ENCODE results near the gene PSORS1C2. TPM values are rescaled to one million over a fixed set of nuclear protein-coding genes. Genes with fewer than 3 reads are reported as not detected.

The PSORS1C2 gene
- total RNA-seq, 2 donors from 2014 or later = not detected

DNA sequence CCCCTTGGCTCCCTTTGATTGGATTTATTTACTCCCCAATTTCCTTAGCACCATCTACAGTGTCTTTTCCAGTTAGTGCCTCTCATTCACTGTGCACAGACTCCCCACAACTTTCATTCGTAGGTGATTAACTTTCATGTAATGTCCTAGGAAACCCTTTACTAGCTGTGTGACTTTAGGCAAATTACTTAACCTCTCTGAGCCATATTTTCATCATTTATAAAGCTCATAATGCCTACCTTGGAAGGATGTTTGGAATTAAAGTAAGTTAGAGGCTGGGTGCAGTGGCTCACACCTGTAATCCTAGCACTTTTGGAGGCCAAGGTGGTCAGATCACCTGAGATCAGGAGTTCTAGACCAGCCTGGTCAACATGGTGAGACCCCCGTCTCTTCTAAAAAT lies 46.6 kb downstream of the PSORS1C2 start:
- H3K27me3 ChIP-seq (replicated peaks; ENCODE audit: insufficient read depth) = no peaks in the 10 kb centered on the region
- H3K9me3 ChIP-seq = no peaks in the 10 kb centered on the region
- no peak for DNase-seq (ENCODE audit: low spot score)
- H3K36me3 ChIP-seq = no peaks in the 10 kb centered on the region
- intact Hi-C loops (cut with DNase I) = no loop called here
- H3K27ac ChIP-seq = no peak overlapping the region
- TF ChIP-seq POLR2A (IDR thresholded peaks at IDR 0.05) = no peak
- TF ChIP-seq POLR2AphosphoS5 (IDR thresholded peaks at IDR 0.05) = no peak
- no peak for TF ChIP-seq CTCF (IDR thresholded peaks at IDR 0.05)
- no peaks in the 10 kb centered on the region for H3K4me1 ChIP-seq (replicated peaks)
- WGBS = 94% methylated on average over 2 of the region's 2 CpGs
- H3K4me3 ChIP-seq = no peak overlapping the region

DNA sequence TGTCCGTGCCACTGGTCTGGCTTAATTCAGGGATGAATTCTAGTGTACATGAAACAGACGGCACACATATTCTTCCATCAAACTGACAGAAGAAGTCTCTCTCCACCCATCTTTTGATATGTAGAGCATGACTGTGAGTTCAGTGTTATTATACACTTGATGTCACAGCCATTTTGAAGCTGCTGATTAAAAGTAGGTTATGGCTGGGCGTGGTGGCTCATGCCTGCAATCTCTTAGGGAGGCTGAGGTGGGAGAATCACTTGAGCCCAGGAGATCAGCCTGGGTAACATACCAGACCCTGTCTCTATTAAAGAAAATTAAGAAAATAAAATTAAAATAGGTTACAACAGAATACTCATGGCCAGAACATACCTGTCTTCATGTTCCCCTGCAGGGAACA lies 47.2 kb downstream of the PSORS1C2 start:
- WGBS = 64% methylated on average over 3 of the region's 3 CpGs
- Histone ChIP-seq H3K36me3 (no peaks in the 10 kb centered on the region), H3K9me3 (no peaks in the 10 kb centered on the region), H3K27me3 (replicated peaks; ENCODE audit: insufficient read depth) (no peaks in the 10 kb centered on the region), H3K4me1 (replicated peaks) (no peaks in the 10 kb centered on the region), H3K4me3 (no peak overlapping the region), H3K27ac (no peak overlapping the region)
- no peak for DNase-seq (ENCODE audit: low spot score)
- TF ChIP-seq POLR2AphosphoS5 (IDR thresholded peaks at IDR 0.05) = no peak
- no peak for TF ChIP-seq CTCF (IDR thresholded peaks at IDR 0.05)
- no peak for TF ChIP-seq POLR2A (IDR thresholded peaks at IDR 0.05)
- intact Hi-C loops (cut with DNase I) = no loop called here

- WGBS = 94% methylated on average over 6 of the region's 6 CpGs
- H3K27me3 ChIP-seq (replicated peaks; ENCODE audit: insufficient read depth) = no peaks in the 10 kb centered on the region
- H3K4me1 ChIP-seq (replicated peaks) = no peaks in the 10 kb centered on the region
- no peak overlapping the region for H3K4me3 ChIP-seq
- no peak overlapping the region for H3K27ac ChIP-seq
- H3K9me3 ChIP-seq = no peaks in the 10 kb centered on the region
- H3K36me3 ChIP-seq = no peaks in the 10 kb centered on the region
- intact Hi-C loops (cut with DNase I) = no loop called here
- no peak for DNase-seq (ENCODE audit: low spot score)
- TF ChIP-seq POLR2AphosphoS5 (IDR thresholded peaks at IDR 0.05) (no peak), CTCF (IDR thresholded peaks at IDR 0.05) (no peak), POLR2A (IDR thresholded peaks at IDR 0.05) (no peak)
Observed at GRCh38 chr6:31090973-31091364, 47.9 kb downstream of the PSORS1C2 start.

GRCh38 chr6:31090275-31090972 lies 48.4 kb downstream of the PSORS1C2 start:
- 89% methylated on average over 3 of the region's 3 CpGs for WGBS
- Histone ChIP-seq H3K4me1 (replicated peaks) (no peaks in the 10 kb centered on the region), H3K36me3 (no peaks in the 10 kb centered on the region), H3K27ac (no peak overlapping the region), H3K9me3 (no peaks in the 10 kb centered on the region), H3K27me3 (replicated peaks; ENCODE audit: insufficient read depth) (no peaks in the 10 kb centered on the region), H3K4me3 (no peak overlapping the region)
- intact Hi-C loops (cut with DNase I) = no loop called here
- no peak for DNase-seq (ENCODE audit: low spot score)
- TF ChIP-seq POLR2A (IDR thresholded peaks at IDR 0.05) = no peak
- no peak for TF ChIP-seq CTCF (IDR thresholded peaks at IDR 0.05)
- TF ChIP-seq POLR2AphosphoS5 (IDR thresholded peaks at IDR 0.05) = no peak

Small RNA genes within 50 kb of the gene (small RNA-seq; reads per million reads assigned to genes)
- 0 reads per million in 2 donors for gene POLR2LP1

Other genes with a start within 250 kb of the PSORS1C2 start
- 10 to 100 TPM; 19.0 to 26.2 TPM for gene GTF2H4, start 230.9 kb downstream of the PSORS1C2 start, total RNA-seq
- gene VARS2, start 224.8 kb downstream of the PSORS1C2 start, total RNA-seq = 10 to 100 TPM; 15.8 to 27.0 TPM
- not detected for gene SFTA2, start 206.9 kb downstream of the PSORS1C2 start, total RNA-seq
- gene MUCL3, start 198.1 kb downstream of the PSORS1C2 start, total RNA-seq = not detected
- gene MUC21, start 155.3 kb downstream of the PSORS1C2 start, total RNA-seq = under 1 TPM in 1 of 2 donors, not detected in 1; 0.28 TPM
- under 1 TPM in 1 of 2 donors, not detected in 1; 0.17 TPM for gene MUC22, start 128.6 kb downstream of the PSORS1C2 start, total RNA-seq
- under 1 TPM in 1 of 2 donors, not detected in 1; 0.51 TPM for gene C6orf15, start 26.5 kb downstream of the PSORS1C2 start, total RNA-seq
- gene PSORS1C1, start 24.3 kb downstream of the PSORS1C2 start, total RNA-seq = 1 to 10 TPM; 1.2 to 3.5 TPM
- 1 to 10 TPM in 1 of 2 donors, under 1 TPM in 1; 0.50 to 1.5 TPM for gene CDSN, start 18.6 kb downstream of the PSORS1C2 start, total RNA-seq
- 10 to 100 TPM; 20.3 to 37.4 TPM for gene CCHCR1, start 18.7 kb upstream of the PSORS1C2 start, total RNA-seq
- 10 to 100 TPM in 1 of 2 donors, 1 to 10 TPM in 1; 7.6 to 10.0 TPM for gene TCF19, start 19.5 kb upstream of the PSORS1C2 start, total RNA-seq
- gene POU5F1, start 31.6 kb upstream of the PSORS1C2 start, total RNA-seq = 10 to 100 TPM in 1 of 2 donors, 1 to 10 TPM in 1; 3.4 to 21.5 TPM
- gene HLA-C, start 133.0 kb upstream of the PSORS1C2 start, total RNA-seq = 100 to 1,000 TPM; 272 to 682 TPM
- 100 to 1,000 TPM; 846 to 899 TPM for gene HLA-B, start 218.1 kb upstream of the PSORS1C2 start, total RNA-seq

All from prostate gland (tissue), 2 donors.